CD8-positive, alpha-beta memory T cell (primary cell): ENCODE data around the gene TMEM253. TPM values are rescaled to one million over a fixed set of nuclear protein-coding genes. Genes with fewer than 3 reads are reported as not detected.
A peak's percentile ranks its signal among the peaks of the same experiment; 100 is the strongest.

Source experiments
- CTCF ChIA-PET: fragments of 350-600 bp; sonication (Branson Sonifier 250); formaldehyde crosslinking; loops from one replicate; lab custom pipeline; 2021; ENCODE audit warnings: antibody characterized with exemption; lab: Charles Lee
- POLR2A ChIA-PET: fragments of 350-600 bp; sonication (Branson Sonifier 250); formaldehyde crosslinking; loops from one replicate; lab custom pipeline; 2021; ENCODE audit warnings: antibody characterized with exemption; lab: Charles Lee
- DNase-seq, 5 donors: peaks; one replicate each; pipeline versions ENCODE4 v3.0.0 to v3.0.0-alpha.2; 2020 to 2022; ENCODE audit warnings: mixed read lengths in 1 of 5
- H3K27ac ChIP-seq: one replicate; pipeline ENCODE4 v1.7.0; 2013; ENCODE audit warnings: low read depth, mild to moderate bottlenecking, low read length, moderate library complexity
- H3K27me3 ChIP-seq: 2 replicates; pipeline ENCODE4 v1.7.0; 2013; ENCODE audit warnings: low read length, mild to moderate bottlenecking; ENCODE audit not compliant: insufficient read depth, poor library complexity, severe bottlenecking
- H3K36me3 ChIP-seq: 2 replicates; pipeline ENCODE4 v1.7.0; 2013; ENCODE audit warnings: mild to moderate bottlenecking, low read length, moderate library complexity; ENCODE audit not compliant: insufficient read depth
- H3K4me1 ChIP-seq: 2 replicates; pipeline ENCODE4 v1.7.0; 2013; ENCODE audit warnings: mild to moderate bottlenecking, low read length, moderate library complexity; ENCODE audit not compliant: insufficient read depth
- H3K4me3 ChIP-seq: 2 replicates; pipeline ENCODE4 v1.7.0; 2013; ENCODE audit warnings: mild to moderate bottlenecking, low read length
- H3K9me3 ChIP-seq: 2 replicates; pipeline ENCODE4 v1.7.0; 2013; ENCODE audit warnings: mild to moderate bottlenecking, low read length
- H3K27ac Mint-ChIP-seq, 8 donors: one replicate each; pipeline ENCODE4 v1.8.0; 2020 to 2021; ENCODE audit warnings: mixed read lengths in 8 of 8, mild to moderate bottlenecking in 6 of 8, inconsistent platforms in 3 of 8, moderate library complexity in 3 of 8
- H3K27me3 Mint-ChIP-seq, 2 donors: one replicate each; pipeline ENCODE4 v1.8.0; 2020 to 2021; ENCODE audit warnings: mixed read lengths in 2 of 2, mild to moderate bottlenecking in 1 of 2, moderate library complexity in 1 of 2
- H3K36me3 Mint-ChIP-seq, 3 donors: one replicate each; pipeline ENCODE4 v1.8.0; 2020 to 2021; ENCODE audit warnings: mixed read lengths in 3 of 3, inconsistent platforms in 1 of 3, mild to moderate bottlenecking in 1 of 3
- H3K4me1 Mint-ChIP-seq, 3 donors: one replicate each; pipeline ENCODE4 v1.8.0; 2020 to 2021; ENCODE audit warnings: mixed read lengths in 3 of 3, inconsistent platforms in 1 of 3, mild to moderate bottlenecking in 1 of 3
- H3K4me3 Mint-ChIP-seq, 7 donors: one replicate each; pipeline ENCODE4 v1.8.0; 2020 to 2021; ENCODE audit warnings: mixed read lengths in 7 of 7, mild to moderate bottlenecking in 6 of 7, moderate library complexity in 4 of 7, inconsistent platforms in 2 of 7
- H3K9me3 Mint-ChIP-seq, 5 donors: one replicate each; pipeline ENCODE4 v1.8.0; 2020 to 2022; ENCODE audit warnings: mixed read lengths in 5 of 5, mild to moderate bottlenecking in 3 of 5, moderate library complexity in 2 of 5, inconsistent platforms in 1 of 5
- polyA plus RNA-seq: library from polyadenylated mRNA; unstranded; fragments of 300-500 nt; fragmentation: Illumina TruSeq; gene quantifications from one replicate; pipeline ENCODE4 v1.2.3, GENCODE V29; 2021
- total RNA-seq, 2 experiments: library from RNA; stranded (reverse); gene quantifications; one replicate each; pipeline ENCODE4 v1.2.3, GENCODE V29; 2021

Gene TMEM253
- total and polyA plus RNA-seq, 3 experiments from 2014 or later: not detected

DNA sequence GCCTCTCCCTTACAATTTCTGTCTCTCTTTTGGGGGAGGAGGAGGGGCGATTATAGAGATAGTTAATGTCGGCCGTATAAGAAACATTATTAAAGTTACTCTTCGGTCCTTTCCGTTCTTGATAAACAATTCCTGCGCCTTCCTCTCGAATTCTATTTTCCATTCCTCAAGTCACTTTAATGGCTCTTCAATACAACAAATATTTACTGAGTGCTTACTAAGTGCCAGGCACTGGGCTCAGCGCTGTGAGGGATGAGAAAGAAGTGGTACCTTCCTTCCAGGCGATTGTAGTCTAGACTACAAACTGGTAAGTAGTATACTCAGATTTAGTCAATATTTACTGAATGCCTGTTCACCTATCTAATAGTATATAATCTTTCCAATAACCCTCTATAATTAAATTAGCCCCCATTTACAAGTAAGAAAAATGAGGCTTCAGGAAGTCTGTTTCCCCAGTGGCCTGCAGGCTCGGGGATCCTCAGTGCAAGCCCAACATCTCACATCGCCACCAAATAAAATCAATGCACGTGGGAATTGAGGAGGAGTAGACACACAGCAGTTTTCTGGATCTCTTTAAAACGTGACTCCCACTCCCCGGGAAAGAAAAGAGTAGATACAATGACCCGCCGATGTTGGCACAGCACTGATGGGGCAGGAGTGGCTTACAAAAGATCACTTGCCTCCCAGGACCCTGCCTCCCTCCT is 1.8 kb upstream of the TMEM253 start:
- ChIA-PET POLR2A (interaction anchor here (0.6 kb wide), 2 partner anchors 12 to 28 kb away, joined by 3 read pairs; no protein-coding TSS in a partner anchor), CTCF (interaction anchor here (1.5 to 12.2 kb wide), 6 partner anchors 11 to 128 kb away, joined by 3 to 201 read pairs (median 57); no protein-coding TSS in a partner anchor)
- Mint-ChIP-seq H3K27me3 (peaks cover 12 to 14% of the 10 kb centered on the region in 2 donors), H3K36me3 (peaks cover 0 to 2% (median 0%) of the 10 kb centered on the region in 3 donors), H3K4me1 (peaks cover 19 to 23% (median 21%) of the 10 kb centered on the region in 3 donors), H3K9me3 (peaks cover 0 to 2% (median 0%) of the 10 kb centered on the region in 5 donors), H3K4me3 (peak overlapping the region; percentile 79 to 93 (median 86)), H3K27ac (peak overlapping the region; percentile 85 to 95 (median 90))
- no peaks in the 10 kb centered on the region for H3K36me3 ChIP-seq
- H3K4me1 ChIP-seq: peaks cover 13% of the 10 kb centered on the region
- H3K27ac ChIP-seq: no peak overlapping the region
- no peaks in the 10 kb centered on the region for H3K9me3 ChIP-seq
- peak overlapping the region; percentile 58 for H3K4me3 ChIP-seq
- no peak for DNase-seq
- no peaks in the 10 kb centered on the region for H3K27me3 ChIP-seq

DNA sequence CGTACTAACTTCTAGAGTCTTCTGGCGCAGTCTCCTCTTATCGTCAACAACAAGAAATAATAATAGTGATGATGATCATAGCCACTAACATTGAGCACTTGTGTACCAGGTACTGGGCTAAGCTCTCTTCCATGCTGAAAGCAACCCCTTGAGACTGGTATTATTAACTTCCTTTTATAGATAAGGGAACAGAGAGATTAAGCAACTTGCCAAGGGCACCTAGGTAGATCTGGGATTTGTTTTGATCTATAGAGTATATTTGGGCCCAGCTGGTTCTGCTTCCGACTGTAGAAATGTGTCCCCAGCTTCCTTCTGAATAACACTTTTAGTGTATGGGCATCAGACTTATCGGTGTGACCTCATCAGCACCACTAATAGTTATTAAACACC is 1.3 kb upstream of the TMEM253 start:
- ChIA-PET CTCF (interaction anchor here (3.5 to 12.2 kb wide), 3 partner anchors 11 to 84 kb away, joined by 20 to 201 read pairs (median 89); no protein-coding TSS in a partner anchor), POLR2A (no interaction called here)
- Histone ChIP-seq H3K4me3 (no peak overlapping the region), H3K9me3 (no peaks in the 10 kb centered on the region), H3K4me1 (peaks cover 15% of the 10 kb centered on the region), H3K27ac (no peak overlapping the region), H3K36me3 (no peaks in the 10 kb centered on the region), H3K27me3 (no peaks in the 10 kb centered on the region)
- H3K27me3 Mint-ChIP-seq: peaks cover 12 to 14% of the 10 kb centered on the region in 2 donors
- peak overlapping the region; percentile 8 to 93 (median 86) for H3K4me3 Mint-ChIP-seq
- DNase-seq: no peak
- peak overlapping the region in 6 of 8 donors; percentile 63 to 93 (median 87) for H3K27ac Mint-ChIP-seq
- H3K4me1 Mint-ChIP-seq: peaks cover 21 to 26% (median 23%) of the 10 kb centered on the region in 3 donors
- H3K36me3 Mint-ChIP-seq: peaks cover 0 to 5% (median 0%) of the 10 kb centered on the region in 3 donors
- peaks cover 0 to 2% (median 0%) of the 10 kb centered on the region in 5 donors for H3K9me3 Mint-ChIP-seq

DNA sequence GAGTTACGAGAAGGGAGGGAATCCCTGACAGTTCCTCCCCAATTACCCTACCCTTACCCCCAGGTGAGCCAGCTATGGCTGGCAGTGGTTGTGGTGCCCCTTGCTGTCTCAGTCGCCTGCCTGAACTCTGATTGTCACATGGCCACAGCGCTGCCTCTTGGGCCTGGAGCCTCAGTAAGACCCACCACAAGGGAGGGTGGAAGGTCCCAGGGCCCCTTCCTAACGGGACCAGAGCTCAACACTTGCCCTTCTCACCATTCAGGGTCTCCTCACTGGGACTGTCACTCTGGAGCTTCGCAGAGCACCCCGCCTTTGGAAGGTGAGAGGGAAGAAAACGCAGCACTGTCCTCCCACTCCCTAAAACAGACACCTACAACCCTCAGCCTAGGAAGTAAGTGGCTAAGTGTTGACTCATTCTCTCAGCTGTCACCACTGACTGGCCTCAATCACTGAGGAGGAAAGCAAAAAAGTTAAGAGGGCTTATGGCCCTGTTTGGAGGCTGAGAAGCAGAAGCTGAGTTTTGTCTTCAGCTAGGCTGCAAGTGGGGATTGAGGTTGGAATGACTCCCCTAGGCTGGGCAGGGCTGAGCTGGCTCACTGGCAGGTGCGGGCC is 1.0 kb downstream of the TMEM253 start:
- H3K27me3 ChIP-seq: no peaks in the 10 kb centered on the region
- Mint-ChIP-seq H3K9me3 (peaks cover 0 to 2% (median 0%) of the 10 kb centered on the region in 5 donors), H3K4me3 (peak overlapping the region in 3 of 7 donors; percentile 6 to 32 (median 19)), H3K27me3 (peaks cover 13 to 14% of the 10 kb centered on the region in 2 donors), H3K4me1 (peaks cover 25 to 33% (median 31%) of the 10 kb centered on the region in 3 donors), H3K27ac (peak overlapping the region in 2 of 8 donors; percentile 34 to 73), H3K36me3 (peaks cover 0 to 5% (median 0%) of the 10 kb centered on the region in 3 donors)
- no peaks in the 10 kb centered on the region for H3K36me3 ChIP-seq
- H3K4me3 ChIP-seq: no peak overlapping the region
- ChIA-PET CTCF (interaction anchor here (1.0 to 12.2 kb wide), 6 partner anchors 8 to 130 kb away, joined by 4 to 201 read pairs (median 68); partner anchors contain the start of gene ARHGEF40), POLR2A (no interaction called here)
- H3K27ac ChIP-seq: no peak overlapping the region
- H3K9me3 ChIP-seq: no peaks in the 10 kb centered on the region
- no peak for DNase-seq
- H3K4me1 ChIP-seq: peaks cover 25% of the 10 kb centered on the region

DNA sequence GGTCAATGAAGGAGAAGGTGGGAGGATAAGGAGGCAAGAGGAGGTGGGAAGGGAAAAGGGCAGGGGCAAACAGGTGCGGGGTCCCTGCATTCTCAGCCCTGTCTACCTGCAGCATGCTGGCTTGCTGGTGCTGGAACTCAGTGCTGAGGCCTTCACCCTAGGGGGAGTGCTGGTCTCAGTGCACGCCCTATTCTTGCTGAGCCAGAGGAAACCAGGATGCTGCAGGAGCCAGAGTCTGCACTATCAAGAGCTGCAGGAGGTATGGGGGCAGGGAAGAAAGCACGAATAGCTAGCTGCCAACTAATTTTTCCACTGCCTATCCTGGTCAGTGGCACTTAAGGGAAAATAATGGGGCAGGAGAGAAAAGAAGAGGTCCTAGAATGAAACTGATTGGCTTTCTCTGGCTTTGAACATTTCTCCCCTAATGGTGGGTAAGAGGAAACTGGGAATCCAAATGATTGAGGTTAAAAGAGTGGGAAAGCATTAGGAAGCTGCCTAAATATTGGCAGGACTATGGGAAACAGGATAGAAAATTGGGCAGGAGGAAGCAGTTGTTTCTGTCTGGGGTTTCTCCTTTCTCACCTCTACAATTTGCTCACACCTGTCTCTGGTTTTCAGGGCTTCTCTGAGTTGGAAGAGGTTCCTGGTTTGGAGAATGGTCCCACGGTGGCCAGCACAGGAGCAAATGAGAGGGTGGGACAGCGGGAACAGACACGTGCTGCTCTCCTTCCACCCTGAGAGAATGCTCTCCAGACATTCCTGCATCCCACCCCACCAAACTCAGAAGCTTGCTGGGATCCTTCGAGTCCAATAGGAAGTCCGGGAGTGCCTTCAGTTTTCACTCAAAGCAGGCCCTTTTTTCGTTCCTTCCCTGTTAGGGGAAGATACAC is 1.9 kb downstream of the TMEM253 start:
- peak overlapping the region; percentile 79 to 96 (median 88) for H3K4me3 Mint-ChIP-seq
- peaks cover 25% of the 10 kb centered on the region for H3K4me1 ChIP-seq

DNA sequence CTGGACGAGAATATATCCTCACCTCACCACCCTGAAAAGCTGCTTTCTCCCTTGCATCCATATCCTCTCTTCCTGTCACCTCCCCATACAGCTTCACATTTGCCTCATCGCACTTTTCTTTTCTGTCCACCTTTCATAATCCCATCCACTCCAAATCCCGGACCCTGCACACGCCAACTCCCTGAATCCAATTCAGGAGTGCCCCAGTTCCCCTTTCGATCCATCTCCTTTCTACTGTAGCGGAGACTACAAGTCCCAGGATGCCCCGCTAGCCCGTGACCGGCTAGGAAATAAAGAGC is 2.5 kb downstream of the TMEM253 start:
- Histone ChIP-seq H3K27me3 (no peaks in the 10 kb centered on the region), H3K4me3 (peak overlapping the region; percentile 99), H3K9me3 (no peaks in the 10 kb centered on the region), H3K4me1 (peaks cover 25% of the 10 kb centered on the region), H3K36me3 (no peaks in the 10 kb centered on the region), H3K27ac (peak overlapping the region; percentile 98)
- ChIA-PET POLR2A (interaction anchor here (1.7 to 2.8 kb wide), 4 partner anchors 11 to 88 kb away, joined by 4 to 11 read pairs (median 10); partner anchors contain the start of gene NDRG2), CTCF (interaction anchor here (0.6 to 12.2 kb wide), 13 partner anchors 10 to 133 kb away, joined by 3 to 201 read pairs (median 8); partner anchors contain the start of gene ARHGEF40)
- peaks cover 13 to 14% of the 10 kb centered on the region in 2 donors for H3K27me3 Mint-ChIP-seq
- H3K4me1 Mint-ChIP-seq: peaks cover 22 to 34% (median 25%) of the 10 kb centered on the region in 3 donors
- no peak for DNase-seq
- H3K4me3 Mint-ChIP-seq: peak overlapping the region; percentile 79 to 96 (median 88)
- H3K27ac Mint-ChIP-seq: peak overlapping the region; percentile 82 to 99 (median 92)
- H3K36me3 Mint-ChIP-seq: peaks cover 0 to 5% (median 0%) of the 10 kb centered on the region in 3 donors
- H3K9me3 Mint-ChIP-seq: peaks cover 0 to 2% (median 0%) of the 10 kb centered on the region in 5 donors

More for the DNA sequence above, 1.9 kb downstream of the TMEM253 start:
- DNase-seq: no peak
- peaks cover 22 to 34% (median 25%) of the 10 kb centered on the region in 3 donors for H3K4me1 Mint-ChIP-seq
- Histone ChIP-seq H3K27me3 (no peaks in the 10 kb centered on the region), H3K9me3 (no peaks in the 10 kb centered on the region), H3K36me3 (no peaks in the 10 kb centered on the region), H3K4me3 (peak overlapping the region; percentile 99), H3K27ac (no peak overlapping the region)
- CTCF ChIA-PET: interaction anchor here (0.6 to 12.2 kb wide), 10 partner anchors 9 to 132 kb away, joined by 3 to 201 read pairs (median 34); partner anchors contain the start of gene ARHGEF40
- H3K36me3 Mint-ChIP-seq: peaks cover 0 to 5% (median 0%) of the 10 kb centered on the region in 3 donors
- peaks cover 0 to 2% (median 0%) of the 10 kb centered on the region in 5 donors for H3K9me3 Mint-ChIP-seq
- H3K27me3 Mint-ChIP-seq: peaks cover 13 to 14% of the 10 kb centered on the region in 2 donors
- POLR2A ChIA-PET: interaction anchor here (2.0 to 2.8 kb wide), 3 partner anchors 10 to 88 kb away, joined by 10 to 11 read pairs (median 11); no protein-coding TSS in a partner anchor
- H3K27ac Mint-ChIP-seq: peak overlapping the region in 6 of 8 donors; percentile 11 to 95 (median 92)

DNA sequence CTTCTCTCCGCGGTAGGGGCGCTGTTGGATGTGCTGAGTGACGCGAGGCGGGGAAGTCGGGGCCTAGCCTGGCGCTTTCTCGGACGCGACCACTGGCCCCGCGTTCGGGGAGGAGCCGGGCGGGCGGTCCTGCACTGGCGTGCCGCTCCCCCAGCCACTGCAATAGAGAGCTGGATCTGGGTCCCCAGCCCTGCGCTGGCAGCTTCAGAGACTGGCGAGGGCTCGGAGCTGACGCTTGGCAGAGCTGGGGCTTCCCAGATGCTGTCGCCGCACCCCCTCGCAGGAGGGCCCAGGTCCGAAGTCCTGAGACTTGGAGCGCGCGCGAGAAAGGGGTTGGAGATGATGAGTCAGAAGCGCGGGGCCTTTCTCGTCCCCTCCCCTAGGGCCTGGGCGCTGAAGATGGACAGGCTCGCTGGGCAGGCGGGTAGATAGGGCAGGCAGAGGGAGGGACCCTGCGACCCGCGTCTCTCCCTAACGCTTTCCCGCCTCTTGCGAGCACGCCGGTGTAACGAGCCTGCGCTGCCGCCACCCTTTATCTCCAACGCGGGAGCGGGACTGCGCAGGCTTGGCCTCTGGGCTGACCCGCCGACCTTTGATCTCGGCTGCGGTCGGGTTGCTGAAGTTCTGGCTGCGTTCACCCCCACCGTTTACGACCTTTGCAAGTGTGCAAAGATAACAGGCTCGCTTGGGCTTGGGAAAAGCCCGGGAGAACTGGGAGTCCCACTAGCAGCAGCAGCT is 3.0 kb downstream of the TMEM253 start:
- ChIA-PET CTCF (interaction anchor here (0.7 to 12.2 kb wide), 22 partner anchors 10 to 374 kb away, joined by 3 to 201 read pairs (median 6); partner anchors contain the start of genes ARHGEF40 and RNASE7), POLR2A (interaction anchor here (1.0 to 2.8 kb wide), 6 partner anchors 11 to 89 kb away, joined by 4 to 11 read pairs (median 8); partner anchors contain the start of gene NDRG2)
- no peaks in the 10 kb centered on the region for H3K36me3 ChIP-seq
- peaks cover 0 to 2% (median 0%) of the 10 kb centered on the region in 5 donors for H3K9me3 Mint-ChIP-seq
- H3K27ac ChIP-seq: peak overlapping the region; percentile 98
- peaks cover 0 to 5% (median 0%) of the 10 kb centered on the region in 3 donors for H3K36me3 Mint-ChIP-seq
- peaks cover 22% of the 10 kb centered on the region for H3K4me1 ChIP-seq
- no peaks in the 10 kb centered on the region for H3K9me3 ChIP-seq
- H3K27ac Mint-ChIP-seq: peak overlapping the region; percentile 82 to 99 (median 93)
- peak overlapping the region; percentile 99 for H3K4me3 ChIP-seq
- peaks cover 11% of the 10 kb centered on the region in 2 donors for H3K27me3 Mint-ChIP-seq
- peak overlapping the region; percentile 79 to 96 (median 88) for H3K4me3 Mint-ChIP-seq
- H3K4me1 Mint-ChIP-seq: peaks cover 19 to 31% (median 22%) of the 10 kb centered on the region in 3 donors
- H3K27me3 ChIP-seq: no peaks in the 10 kb centered on the region
- DNase-seq: peak; percentile 87 to 95 (median 91)
